SU-DHL-6 (cell line): Measurements from ENCODE around the gene ACTL6A.

ENCODE experiments used
- H2AFZ ChIP-seq: fragments of 200-600 bp; sonication (generic); 2 replicates; pipeline ENCODE4 v1.6.1; 2014; ENCODE audit warnings: low read depth, mild to moderate bottlenecking, moderate library complexity, mixed read lengths, antibody characterized with exemption, low read length; ENCODE audit not compliant: severe bottlenecking
- H3F3A ChIP-seq: fragments of 200-600 bp; shearing (Covaris generic); 2 replicates; pipeline ENCODE4 v1.6.0; 2016; ENCODE audit warnings: antibody characterized with exemption, mild to moderate bottlenecking; ENCODE audit not compliant: insufficient read depth
- H3K27ac ChIP-seq: fragments of 200-600 bp; sonication (generic); 2 replicates; pipeline ENCODE4 v1.5.1; 2016; ENCODE audit warnings: low read depth, mild to moderate bottlenecking, low read length, moderate library complexity, mixed read lengths
- H3K27me3 ChIP-seq: fragments of 200-600 bp; sonication (generic), shearing (Covaris generic); 2 replicates; pipeline ENCODE4 v1.6.0; 2014; ENCODE audit warnings: mild to moderate bottlenecking, low read length
- H3K36me3 ChIP-seq: fragments of 200-600 bp; sonication (generic); 2 replicates; pipeline ENCODE4 v1.6.1; 2014; ENCODE audit warnings: mild to moderate bottlenecking, low read length, mixed read lengths
- H3K4me2 ChIP-seq: fragments of 300-600, 200-600 bp; shearing (Covaris generic), sonication (generic); 2 replicates; pipeline ENCODE4 v1.6.0; 2014; ENCODE audit warnings: low read length, low read depth, mild to moderate bottlenecking; ENCODE audit not compliant: poor library complexity, severe bottlenecking
- H3K4me3 ChIP-seq: fragments of 200-600 bp; sonication (generic); 2 replicates; pipeline ENCODE4 v1.5.1; 2014; ENCODE audit warnings: antibody characterized with exemption, low read length, mild to moderate bottlenecking, mixed read lengths; ENCODE audit not compliant: insufficient read depth, poor library complexity, severe bottlenecking
- H3K79me2 ChIP-seq: fragments of 200-600 bp; sonication (generic); 2 replicates; pipeline ENCODE4 v1.6.1; 2014; ENCODE audit warnings: mild to moderate bottlenecking, low read length, moderate library complexity; ENCODE audit not compliant: insufficient read depth
- H3K9ac ChIP-seq: fragments of 200-600 bp; sonication (generic); 2 replicates; pipeline ENCODE4 v1.7.0; 2014; ENCODE audit warnings: mild to moderate bottlenecking, low read length
- H3K9me2 ChIP-seq: fragments of 200-600 bp; sonication (generic); replicated peaks from 2 replicates; pipeline ENCODE4 v1.6.1; 2014; ENCODE audit warnings: low read length; ENCODE audit not compliant: insufficient read depth
- H3K9me3 ChIP-seq: fragments of 200-600 bp; sonication (generic); 2 replicates; pipeline ENCODE4 v1.6.1; 2014; ENCODE audit warnings: low read length, mixed read lengths; ENCODE audit not compliant: insufficient read depth
- H4K20me1 ChIP-seq: fragments of 200-600 bp; sonication (generic); 2 replicates; pipeline ENCODE4 v1.6.1; 2014; ENCODE audit warnings: low read depth, mild to moderate bottlenecking, antibody characterized with exemption, low read length, moderate library complexity, mixed read lengths
- EZH2phosphoT487 ChIP-seq: fragments of 200-600 bp; sonication (generic), shearing (Covaris generic); conservative IDR thresholded peaks from 2 replicates; pipeline ENCODE4 v1.6.1; 2018; ENCODE audit warnings: mild to moderate bottlenecking, antibody characterized with exemption, low read length, moderate library complexity, mixed read lengths
- TF ChIP-seq, protein P1 (sequence below): fragments of 200-600 bp; sonication (generic); IDR thresholded peaks from one replicate; pipeline ENCODE4 v1.5.1; 2017; ENCODE audit warnings: antibody characterized with exemption, mild to moderate bottlenecking, low read length, moderate library complexity; ENCODE audit not compliant: insufficient read depth, poor library complexity, severe bottlenecking

Gene ACTL6A

DNA sequence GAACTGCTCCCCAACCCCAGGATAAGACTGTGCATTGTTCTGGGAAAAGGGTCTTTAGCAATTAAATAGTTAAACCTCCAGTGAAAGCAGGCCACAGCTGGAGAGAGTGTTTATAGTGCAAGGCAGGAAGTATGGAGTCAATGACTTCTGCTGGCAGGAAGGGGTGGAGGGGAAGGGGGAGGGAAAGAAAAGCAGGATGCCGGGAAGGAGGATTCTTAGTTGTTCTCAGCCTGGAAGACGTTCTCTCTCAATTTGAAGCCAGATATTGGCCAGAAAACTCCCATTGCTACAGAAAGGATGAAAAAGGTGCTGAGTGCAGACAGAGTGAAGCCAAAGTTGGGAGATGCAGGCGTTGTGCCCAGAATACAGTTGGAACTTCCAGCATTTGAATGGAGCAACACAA, 35.7 kb upstream of the ACTL6A start:
- Histone ChIP-seq H3K9me3 (no peaks in the 10 kb centered on the region), H3F3A (no peaks in the 10 kb centered on the region), H3K4me3 (no peak overlapping the region), H3K9ac (no peak overlapping the region), H3K79me2 (no peaks in the 10 kb centered on the region), H3K36me3 (no peaks in the 10 kb centered on the region), H3K9me2 (no peaks in the 10 kb centered on the region), H3K27ac (no peak overlapping the region), H2AFZ (no peak overlapping the region), H3K27me3 (no peaks in the 10 kb centered on the region), H4K20me1 (no peaks in the 10 kb centered on the region), H3K4me2 (no peak overlapping the region)
- TF ChIP-seq, protein P1, sequence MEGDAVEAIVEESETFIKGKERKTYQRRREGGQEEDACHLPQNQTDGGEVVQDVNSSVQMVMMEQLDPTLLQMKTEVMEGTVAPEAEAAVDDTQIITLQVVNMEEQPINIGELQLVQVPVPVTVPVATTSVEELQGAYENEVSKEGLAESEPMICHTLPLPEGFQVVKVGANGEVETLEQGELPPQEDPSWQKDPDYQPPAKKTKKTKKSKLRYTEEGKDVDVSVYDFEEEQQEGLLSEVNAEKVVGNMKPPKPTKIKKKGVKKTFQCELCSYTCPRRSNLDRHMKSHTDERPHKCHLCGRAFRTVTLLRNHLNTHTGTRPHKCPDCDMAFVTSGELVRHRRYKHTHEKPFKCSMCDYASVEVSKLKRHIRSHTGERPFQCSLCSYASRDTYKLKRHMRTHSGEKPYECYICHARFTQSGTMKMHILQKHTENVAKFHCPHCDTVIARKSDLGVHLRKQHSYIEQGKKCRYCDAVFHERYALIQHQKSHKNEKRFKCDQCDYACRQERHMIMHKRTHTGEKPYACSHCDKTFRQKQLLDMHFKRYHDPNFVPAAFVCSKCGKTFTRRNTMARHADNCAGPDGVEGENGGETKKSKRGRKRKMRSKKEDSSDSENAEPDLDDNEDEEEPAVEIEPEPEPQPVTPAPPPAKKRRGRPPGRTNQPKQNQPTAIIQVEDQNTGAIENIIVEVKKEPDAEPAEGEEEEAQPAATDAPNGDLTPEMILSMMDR, result no peak
- no peak for TF ChIP-seq EZH2phosphoT487

DNA sequence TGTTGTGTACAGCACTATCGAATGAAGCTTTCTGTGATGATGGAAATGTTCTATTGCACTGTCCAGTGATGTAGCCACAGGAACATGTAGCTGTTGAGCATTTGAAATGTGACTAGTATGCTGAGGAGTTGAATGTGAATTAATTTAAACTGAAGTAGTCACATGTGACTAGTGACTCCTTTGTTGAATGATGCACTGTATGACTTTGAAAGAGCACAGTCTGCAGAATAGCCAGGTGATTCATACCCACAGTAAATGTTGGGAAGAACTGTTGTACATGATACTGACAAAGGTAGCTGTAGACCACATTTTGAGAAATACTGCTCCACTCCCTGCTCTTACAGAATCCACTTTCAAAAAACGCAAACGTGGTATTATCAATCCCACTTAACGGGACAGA, 34.0 kb upstream of the ACTL6A start:
- no peaks in the 10 kb centered on the region for H3K36me3 ChIP-seq
- no peak overlapping the region for H2AFZ ChIP-seq
- H3K27ac ChIP-seq, result no peak overlapping the region
- H3K27me3 ChIP-seq, result no peaks in the 10 kb centered on the region
- no peak overlapping the region for H3K4me3 ChIP-seq
- TF ChIP-seq, protein P1, result no peak
- TF ChIP-seq EZH2phosphoT487, result no peak
- H3K9me3 ChIP-seq, result no peaks in the 10 kb centered on the region
- H4K20me1 ChIP-seq, result no peaks in the 10 kb centered on the region
- H3K9ac ChIP-seq, result no peak overlapping the region
- no peaks in the 10 kb centered on the region for H3K9me2 ChIP-seq
- H3K79me2 ChIP-seq, result no peaks in the 10 kb centered on the region
- H3F3A ChIP-seq, result no peaks in the 10 kb centered on the region
- H3K4me2 ChIP-seq, result no peak overlapping the region

DNA sequence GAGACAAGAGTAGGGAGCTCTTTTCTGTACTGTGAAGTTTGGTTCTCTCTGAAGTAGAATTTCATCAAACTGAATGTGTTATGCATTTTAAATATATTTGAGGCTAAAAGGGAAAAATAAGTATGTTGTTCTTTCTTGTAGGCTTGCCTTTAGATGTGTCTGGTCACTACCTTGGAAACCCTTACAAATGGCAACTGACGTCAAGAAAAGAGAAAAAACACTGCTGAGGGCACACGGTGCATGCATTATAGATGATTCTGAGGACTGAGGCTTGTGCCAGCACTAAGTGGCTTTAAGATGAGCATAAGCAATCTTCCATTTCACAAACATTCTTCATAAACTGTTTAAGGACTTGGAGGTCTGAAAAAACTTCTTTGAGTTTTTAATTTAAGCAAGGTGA, 31.1 kb upstream of the ACTL6A start:
- Histone ChIP-seq H3K79me2 (no peaks in the 10 kb centered on the region), H3K9ac (no peak overlapping the region), H3K36me3 (no peaks in the 10 kb centered on the region), H2AFZ (no peak overlapping the region), H3K4me2 (no peak overlapping the region), H4K20me1 (no peaks in the 10 kb centered on the region), H3F3A (no peaks in the 10 kb centered on the region), H3K4me3 (no peak overlapping the region), H3K9me2 (no peaks in the 10 kb centered on the region), H3K27me3 (no peaks in the 10 kb centered on the region), H3K9me3 (no peaks in the 10 kb centered on the region), H3K27ac (no peak overlapping the region)
- no peak for TF ChIP-seq EZH2phosphoT487
- TF ChIP-seq, protein P1, result no peak

DNA sequence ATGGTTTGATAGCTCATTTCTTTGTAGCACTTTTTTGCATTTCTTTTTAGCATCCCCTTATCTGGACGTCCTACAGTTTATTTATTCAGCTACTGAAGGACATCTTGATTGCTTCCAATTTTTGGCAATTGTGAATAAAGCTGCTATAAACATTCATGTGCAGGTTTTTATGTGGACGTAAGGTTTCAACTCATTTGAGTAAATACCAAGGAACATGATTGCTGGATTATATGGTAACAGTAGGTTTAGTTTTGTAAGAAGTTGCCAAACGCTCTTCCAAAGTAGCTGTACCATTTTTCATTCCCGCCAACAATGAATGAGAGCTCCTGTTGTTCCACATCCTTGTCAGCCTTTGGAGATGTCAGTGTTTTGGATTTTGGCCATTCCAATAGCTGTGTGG, 29.5 kb upstream of the ACTL6A start:
- Histone ChIP-seq H4K20me1 (no peaks in the 10 kb centered on the region), H3K9ac (no peak overlapping the region), H3K9me2 (no peaks in the 10 kb centered on the region), H3K27me3 (no peaks in the 10 kb centered on the region), H2AFZ (no peak overlapping the region), H3K27ac (no peak overlapping the region), H3K9me3 (no peaks in the 10 kb centered on the region), H3K36me3 (no peaks in the 10 kb centered on the region), H3F3A (no peaks in the 10 kb centered on the region), H3K79me2 (no peaks in the 10 kb centered on the region), H3K4me2 (no peak overlapping the region), H3K4me3 (no peak overlapping the region)
- no peak for TF ChIP-seq EZH2phosphoT487
- TF ChIP-seq, protein P1, result no peak
